Astrocyte of the spinal cord (primary cell): ENCODE data around the gene PPM1M.

ENCODE experiments used
- DNase-seq: peaks from one replicate; pipeline ENCODE4 v3.0.0; 2011; ENCODE audit warnings: low read depth, low spot score
- H3K4me3 ChIP-seq: 2 replicates; pipeline ENCODE4 v1.5.1; 2011; ENCODE audit warnings: low read depth, mild to moderate bottlenecking, low read length, moderate library complexity
- in situ Hi-C: cut with HindIII; loops from 2 replicates; pipeline ENCODE4 v1.10.0; 2017; ENCODE audit warnings: low sequenced_read_pairs
- TF ChIP-seq, protein P1 (sequence below): IDR thresholded peaks from 2 replicates; pipeline ENCODE4 v1.5.1; 2012; ENCODE audit warnings: low read depth, mild to moderate bottlenecking, low read length, inconsistent platforms

PPM1M gene

GRCh38 chr3:52233968-52234367 is 11.6 kb upstream of the PPM1M start:
- in situ Hi-C loops: no loop called here
- H3K4me3 ChIP-seq: no peak overlapping the region
- TF ChIP-seq, protein P1, sequence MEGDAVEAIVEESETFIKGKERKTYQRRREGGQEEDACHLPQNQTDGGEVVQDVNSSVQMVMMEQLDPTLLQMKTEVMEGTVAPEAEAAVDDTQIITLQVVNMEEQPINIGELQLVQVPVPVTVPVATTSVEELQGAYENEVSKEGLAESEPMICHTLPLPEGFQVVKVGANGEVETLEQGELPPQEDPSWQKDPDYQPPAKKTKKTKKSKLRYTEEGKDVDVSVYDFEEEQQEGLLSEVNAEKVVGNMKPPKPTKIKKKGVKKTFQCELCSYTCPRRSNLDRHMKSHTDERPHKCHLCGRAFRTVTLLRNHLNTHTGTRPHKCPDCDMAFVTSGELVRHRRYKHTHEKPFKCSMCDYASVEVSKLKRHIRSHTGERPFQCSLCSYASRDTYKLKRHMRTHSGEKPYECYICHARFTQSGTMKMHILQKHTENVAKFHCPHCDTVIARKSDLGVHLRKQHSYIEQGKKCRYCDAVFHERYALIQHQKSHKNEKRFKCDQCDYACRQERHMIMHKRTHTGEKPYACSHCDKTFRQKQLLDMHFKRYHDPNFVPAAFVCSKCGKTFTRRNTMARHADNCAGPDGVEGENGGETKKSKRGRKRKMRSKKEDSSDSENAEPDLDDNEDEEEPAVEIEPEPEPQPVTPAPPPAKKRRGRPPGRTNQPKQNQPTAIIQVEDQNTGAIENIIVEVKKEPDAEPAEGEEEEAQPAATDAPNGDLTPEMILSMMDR: no peak
- no peak for DNase-seq

GRCh38 chr3:52234516-52235447 is 10.8 kb upstream of the PPM1M start:
- TF ChIP-seq, protein P1: no peak
- no peak for DNase-seq
- in situ Hi-C loops: no loop called here
- H3K4me3 ChIP-seq: no peak overlapping the region

GRCh38 chr3:52236424-52236886 is 9.1 kb upstream of the PPM1M start:
- in situ Hi-C loops: no loop called here
- no peak overlapping the region for H3K4me3 ChIP-seq
- TF ChIP-seq, protein P1: no peak
- no peak for DNase-seq

GRCh38 chr3:52237006-52237656 is 8.4 kb upstream of the PPM1M start:
- TF ChIP-seq, protein P1: no peak
- no peak for DNase-seq
- H3K4me3 ChIP-seq: peak overlapping the region; percentile 36
- in situ Hi-C loops: no loop called here

DNA sequence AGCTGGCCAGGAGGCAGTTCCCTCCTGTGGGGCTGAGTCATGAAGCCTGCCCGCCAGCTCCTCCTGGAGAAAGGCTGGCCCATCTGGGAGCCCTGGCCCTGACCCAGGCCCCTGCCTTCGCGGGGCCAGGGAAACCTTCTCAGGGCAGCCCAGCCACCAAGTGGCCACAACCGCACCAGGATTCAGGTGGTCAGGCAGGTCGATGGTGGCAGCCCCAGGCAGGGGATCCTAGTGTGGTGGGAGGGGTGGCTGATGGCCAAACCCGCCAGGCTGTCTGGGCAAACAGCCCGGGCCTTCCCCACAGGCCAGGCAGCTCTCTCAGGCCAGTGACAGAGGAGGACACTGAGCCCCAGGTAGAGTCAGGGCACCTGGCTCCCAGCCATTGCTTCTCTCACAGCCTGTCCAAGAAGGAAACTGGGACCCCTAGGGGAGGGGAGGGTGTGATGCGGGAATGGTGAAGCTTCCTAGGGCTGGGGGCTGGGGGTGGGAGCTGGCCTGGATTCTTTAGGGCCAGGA is 7.8 kb upstream of the PPM1M start:
- DNase-seq: peak; percentile 92
- peak overlapping the region; percentile 90 for H3K4me3 ChIP-seq
- TF ChIP-seq, protein P1: no peak
- in situ Hi-C loops: no loop called here

DNA sequence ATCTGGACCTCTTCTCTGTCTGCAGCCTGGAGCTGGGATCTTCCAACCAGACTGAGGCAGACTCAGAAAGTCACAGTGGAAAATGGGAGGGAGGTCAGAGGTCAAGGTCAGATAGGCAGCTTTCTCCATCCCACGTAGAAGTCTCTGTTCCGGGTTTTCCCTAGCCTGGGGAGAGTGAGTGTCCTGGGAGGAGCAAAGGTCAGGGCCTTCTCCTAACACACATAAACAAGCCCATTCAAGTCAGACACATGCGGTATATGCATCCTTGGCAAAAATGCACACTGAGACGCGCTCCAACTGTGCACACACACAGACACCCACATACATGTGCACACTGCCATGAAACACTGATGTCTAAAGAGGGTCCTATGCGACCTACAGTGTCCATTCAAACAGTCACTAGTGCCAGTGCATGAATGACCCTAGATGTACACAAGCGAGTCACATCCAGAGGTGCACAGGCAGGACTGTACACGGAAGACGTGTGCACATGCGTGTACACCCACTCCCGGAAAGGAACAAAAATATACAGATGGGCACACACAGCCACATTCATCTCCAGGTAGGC is 7.3 kb upstream of the PPM1M start:
- peak overlapping the region; percentile 90 for H3K4me3 ChIP-seq
- TF ChIP-seq, protein P1: no peak
- no peak for DNase-seq
- in situ Hi-C loops: no loop called here
